ENCODE results near the gene KCNK6.

DNA sequence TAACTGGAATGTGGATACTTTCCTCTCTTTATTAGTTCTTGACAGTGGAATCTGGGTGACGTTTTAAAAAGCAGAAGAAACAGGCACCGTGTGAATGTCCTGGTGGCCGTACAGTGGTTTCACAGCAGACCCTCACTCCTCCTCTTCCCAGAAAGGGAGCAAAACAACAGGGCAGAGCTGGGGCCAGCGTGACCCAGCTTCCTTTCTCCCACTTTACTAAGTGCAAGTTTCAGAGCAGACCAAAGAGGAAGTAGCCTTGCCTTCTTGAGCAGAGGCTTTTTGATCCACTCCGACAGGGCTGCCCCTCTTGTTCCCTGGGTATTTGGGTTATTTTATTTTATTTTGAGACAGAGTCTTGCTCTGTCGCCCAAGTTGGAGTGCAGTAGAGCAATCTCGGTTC, 35.2 kb upstream of the KCNK6 start:
- no peak for TF ChIP-seq POLR2A (IDR thresholded peaks at IDR 0.05)
- TF ChIP-seq, protein P1, sequence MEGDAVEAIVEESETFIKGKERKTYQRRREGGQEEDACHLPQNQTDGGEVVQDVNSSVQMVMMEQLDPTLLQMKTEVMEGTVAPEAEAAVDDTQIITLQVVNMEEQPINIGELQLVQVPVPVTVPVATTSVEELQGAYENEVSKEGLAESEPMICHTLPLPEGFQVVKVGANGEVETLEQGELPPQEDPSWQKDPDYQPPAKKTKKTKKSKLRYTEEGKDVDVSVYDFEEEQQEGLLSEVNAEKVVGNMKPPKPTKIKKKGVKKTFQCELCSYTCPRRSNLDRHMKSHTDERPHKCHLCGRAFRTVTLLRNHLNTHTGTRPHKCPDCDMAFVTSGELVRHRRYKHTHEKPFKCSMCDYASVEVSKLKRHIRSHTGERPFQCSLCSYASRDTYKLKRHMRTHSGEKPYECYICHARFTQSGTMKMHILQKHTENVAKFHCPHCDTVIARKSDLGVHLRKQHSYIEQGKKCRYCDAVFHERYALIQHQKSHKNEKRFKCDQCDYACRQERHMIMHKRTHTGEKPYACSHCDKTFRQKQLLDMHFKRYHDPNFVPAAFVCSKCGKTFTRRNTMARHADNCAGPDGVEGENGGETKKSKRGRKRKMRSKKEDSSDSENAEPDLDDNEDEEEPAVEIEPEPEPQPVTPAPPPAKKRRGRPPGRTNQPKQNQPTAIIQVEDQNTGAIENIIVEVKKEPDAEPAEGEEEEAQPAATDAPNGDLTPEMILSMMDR (IDR thresholded peaks at IDR 0.05) = no peak
